Inferior parietal cortex (tissue), 1 donor: ENCODE measurements around the gene ZSWIM7.

Experiments
- DNase-seq: peaks from one replicate; pipeline ENCODE4 v3.0.0-alpha.2; 2016; ENCODE audit errors: extremely low spot score

The ZSWIM7 gene

DNA sequence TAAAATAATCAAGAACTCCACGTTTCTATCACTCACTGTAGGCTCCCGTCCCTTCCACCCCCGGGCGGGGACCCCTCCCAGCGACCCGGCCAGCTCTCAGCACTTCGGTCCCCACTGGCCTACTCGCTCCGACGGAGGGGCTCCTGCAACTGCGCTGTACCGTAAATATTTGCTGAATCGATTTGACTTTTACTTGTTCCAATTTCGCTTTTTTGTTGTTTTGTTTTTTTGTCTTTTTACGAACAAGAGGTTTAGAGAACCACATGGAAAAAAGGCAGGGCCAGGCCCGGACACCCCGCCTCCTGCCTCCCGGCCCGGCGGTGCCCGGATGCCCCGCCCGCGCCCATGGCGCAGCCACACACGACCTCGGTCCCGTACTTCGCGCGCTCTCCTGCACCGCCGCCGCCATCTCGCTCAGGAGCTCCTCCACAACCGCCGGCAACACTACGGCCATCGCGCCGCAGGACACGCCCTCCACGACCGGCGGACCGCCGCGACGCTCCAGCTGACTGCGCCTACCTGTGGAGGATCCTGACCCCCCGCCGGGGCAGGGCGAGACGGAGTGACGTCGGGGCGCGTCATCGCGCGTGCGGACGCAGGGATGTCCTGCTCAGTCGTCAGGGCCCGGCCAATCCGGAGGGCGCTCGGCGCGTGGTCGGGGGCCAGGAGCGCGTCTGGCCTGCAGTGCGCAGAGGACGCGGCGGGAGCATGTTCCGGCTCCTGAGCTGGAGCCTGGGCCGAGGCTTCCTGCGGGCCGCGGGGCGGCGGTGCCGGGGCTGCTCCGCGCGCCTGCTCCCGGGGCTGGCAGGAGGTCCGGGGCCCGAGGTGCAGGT lies at the start of gene ZSWIM7, which contains the start of gene TTC19:
ZSWIM7 (minus strand) TSS at position 564 of the 833 bp plus-strand sequence; CDS start at position 454, 110 bp downstream.
TTC19 (plus strand) TSS at position 684 of the 833 bp plus-strand sequence; CDS start at position 709, 25 bp downstream.
- peak; percentile 95 for DNase-seq

DNA sequence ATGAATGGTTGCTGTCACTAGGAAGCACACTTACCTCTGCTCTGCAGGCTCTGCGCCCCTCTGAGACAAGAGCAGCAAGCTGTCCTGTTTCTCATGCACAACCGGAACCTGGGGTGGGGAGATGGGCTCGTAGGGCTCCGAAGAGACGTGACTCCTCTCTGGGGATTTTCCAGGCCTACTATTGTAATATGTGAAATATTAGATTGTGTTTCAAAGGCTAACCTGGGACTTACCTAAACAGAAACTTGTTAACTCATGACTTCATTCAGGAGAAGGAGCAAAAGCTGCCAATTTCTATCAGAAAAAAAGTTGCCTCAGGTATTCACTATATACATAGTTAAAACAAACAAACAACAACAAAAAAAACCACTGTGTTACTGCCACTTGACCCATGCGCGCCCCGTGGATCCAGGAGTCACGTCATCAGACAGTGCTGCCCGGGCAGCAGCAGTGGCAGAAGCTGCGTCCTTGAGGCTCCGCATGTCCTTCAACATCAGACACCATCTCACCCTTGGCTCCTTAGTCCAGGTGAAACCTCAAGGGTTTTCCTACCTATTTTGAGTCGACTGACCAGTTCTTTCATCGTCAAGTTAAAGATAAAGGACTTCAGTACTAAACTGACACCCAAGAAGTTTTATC lies 49.4 kb upstream of the ZSWIM7 start:
- no peak for DNase-seq

GRCh38 chr17:16046966-16047365 lies 47.5 kb upstream of the ZSWIM7 start:
- no peak for DNase-seq

GRCh38 chr17:16044487-16044886 lies 45.0 kb upstream of the ZSWIM7 start:
- DNase-seq: no peak

- DNase-seq: no peak
Measured at GRCh38 chr17:16040710-16041251, 41.3 kb upstream of the ZSWIM7 start.

DNA sequence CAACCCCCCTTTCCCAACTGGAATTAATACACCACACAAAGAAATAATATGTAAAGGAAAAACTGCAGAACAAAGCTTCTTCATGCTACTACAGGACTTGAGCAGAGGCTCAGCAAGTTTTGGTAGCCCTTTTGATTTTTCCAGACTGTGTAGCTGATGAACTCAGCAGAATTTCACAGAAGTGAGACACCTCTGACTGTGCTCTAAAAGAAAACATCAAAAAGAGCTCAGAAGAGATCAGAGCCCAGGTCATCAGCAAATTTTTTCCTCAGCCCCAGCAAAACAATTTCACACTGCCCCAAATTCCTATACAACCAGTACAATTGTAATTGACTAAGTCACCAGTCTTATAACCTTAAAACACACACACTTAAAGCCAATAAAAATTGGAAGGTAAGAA lies 38.1 kb upstream of the ZSWIM7 start:
- no peak for DNase-seq

GRCh38 chr17:16036261-16036660 lies 36.8 kb upstream of the ZSWIM7 start:
- no peak for DNase-seq

DNA sequence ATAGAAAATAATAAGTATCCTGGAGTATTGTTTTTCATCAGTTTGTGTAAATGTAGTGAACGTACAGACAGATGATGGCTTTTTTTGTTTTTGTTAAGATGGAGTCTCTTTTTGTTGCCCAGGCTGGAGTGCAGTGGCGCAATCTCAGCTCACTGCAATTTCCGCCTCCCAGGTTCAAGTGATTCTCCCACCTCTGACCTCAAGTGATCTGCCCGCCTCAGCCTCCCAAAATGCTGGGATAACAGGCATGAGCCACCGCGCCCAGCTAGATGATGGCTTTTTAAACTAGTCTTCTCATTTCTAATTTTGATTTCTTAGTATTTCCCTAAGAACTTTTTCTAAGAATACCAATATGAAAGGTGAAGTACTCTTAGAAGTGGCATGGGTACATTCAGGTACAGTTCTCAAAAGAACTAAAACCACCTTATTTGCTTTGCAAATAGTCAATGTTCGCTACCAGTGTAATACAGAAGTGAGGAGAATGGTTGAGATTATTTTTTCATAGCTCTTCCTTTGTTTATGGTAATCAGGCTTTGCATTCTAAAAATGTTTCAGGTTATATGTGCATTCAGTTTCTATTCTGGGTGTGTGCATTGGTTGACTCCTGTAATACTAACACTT lies 34.3 kb upstream of the ZSWIM7 start:
- no peak for DNase-seq

DNA sequence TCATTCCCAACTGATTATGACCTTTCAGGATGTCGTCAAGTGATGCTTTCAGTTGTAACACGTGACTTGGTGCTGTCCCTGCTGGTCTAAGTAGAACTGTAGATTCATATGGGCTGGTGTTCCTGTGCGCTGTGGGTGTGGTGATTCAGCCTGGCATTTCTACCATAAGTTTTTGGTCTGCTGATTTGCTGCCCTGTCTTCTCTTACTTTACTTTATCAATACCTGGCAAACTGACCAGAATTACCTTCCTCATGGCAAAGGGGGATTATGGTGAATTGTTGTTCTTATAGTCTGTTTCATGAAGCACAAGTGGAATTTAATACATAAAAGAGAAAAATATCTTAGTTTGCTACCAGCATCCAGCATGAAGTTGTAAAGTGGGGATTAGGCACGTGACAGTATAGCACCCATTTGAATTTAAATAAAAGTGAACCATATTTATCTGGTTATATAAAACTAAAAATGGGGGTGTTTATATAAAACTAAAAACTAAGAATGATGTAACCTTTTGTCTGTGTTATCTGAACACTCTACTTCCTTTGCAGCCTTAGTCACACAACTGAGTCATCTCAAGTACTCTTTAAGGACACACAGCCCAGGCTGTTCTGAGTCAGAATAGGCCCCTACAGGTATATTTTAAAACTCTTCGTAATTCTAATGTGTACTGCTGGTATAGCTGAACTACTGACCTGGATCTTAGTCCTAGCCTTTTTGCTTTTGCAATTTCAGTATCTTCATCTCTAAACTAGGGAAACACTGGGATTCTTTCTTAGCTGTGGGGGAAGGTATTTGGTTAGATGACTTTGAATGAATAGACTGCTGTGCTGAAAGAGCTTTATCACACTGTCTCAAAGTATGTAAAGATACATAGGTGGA lies 28.4 kb upstream of the ZSWIM7 start:
- DNase-seq: peak; percentile 46

DNA sequence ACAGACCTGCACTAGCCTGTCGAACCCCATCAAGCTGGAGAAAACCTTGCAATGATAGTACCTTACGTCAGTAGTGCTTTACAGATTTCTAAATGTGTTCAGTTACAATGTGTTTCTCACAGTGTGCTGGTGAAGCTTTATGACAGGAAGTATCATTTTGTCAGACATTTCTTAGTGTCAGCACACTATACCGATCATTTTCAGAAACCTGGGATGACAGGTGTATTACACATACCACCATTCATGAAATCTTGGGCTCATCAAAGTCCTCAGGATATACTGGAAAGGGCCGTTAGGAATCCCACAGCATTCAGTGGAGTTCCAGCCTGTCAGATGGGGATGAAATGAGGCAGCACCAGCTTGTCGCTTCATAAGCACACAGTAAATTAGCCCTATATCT lies 27.4 kb upstream of the ZSWIM7 start:
- DNase-seq: no peak

- DNase-seq: no peak
Measured at GRCh38 chr17:16025202-16025601, 25.7 kb upstream of the ZSWIM7 start.

DNA sequence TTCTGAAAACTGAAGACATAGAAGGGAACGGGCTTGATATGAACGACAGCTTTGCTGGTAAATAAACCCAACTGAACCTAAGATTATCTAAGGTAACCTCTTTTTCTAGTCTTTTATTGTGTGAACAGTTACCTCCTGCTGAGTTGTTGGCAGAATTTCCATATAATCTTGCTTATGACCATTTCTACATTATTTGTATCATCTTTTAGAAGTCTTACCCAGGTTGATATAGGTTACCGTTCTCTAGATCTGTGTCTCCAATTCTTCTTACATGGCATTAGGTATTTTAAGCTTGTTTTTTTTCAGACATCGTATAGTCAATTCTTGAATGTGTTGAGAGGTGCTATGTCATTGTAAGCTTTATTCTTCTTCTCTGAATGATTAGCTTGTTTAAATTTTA lies 24.4 kb upstream of the ZSWIM7 start:
- no peak for DNase-seq

DNA sequence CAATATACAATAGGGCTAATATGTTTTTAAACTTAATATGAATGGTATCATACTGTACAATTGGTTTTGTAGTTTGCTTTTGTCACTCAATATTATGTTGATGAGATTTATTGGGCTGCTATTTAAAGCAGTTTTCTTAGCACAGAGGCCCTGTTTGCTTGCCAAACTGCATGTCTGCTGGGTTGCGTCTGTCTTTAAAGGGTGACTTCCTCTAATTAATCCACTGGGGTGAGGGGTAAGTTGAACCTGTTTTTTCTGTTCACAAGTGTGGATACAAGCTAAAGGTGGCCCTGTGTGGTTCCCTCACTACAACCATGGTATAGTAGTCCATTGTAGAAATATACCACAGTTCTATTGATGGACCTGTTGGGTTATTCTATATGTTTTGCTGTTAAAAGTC lies 19.8 kb upstream of the ZSWIM7 start:
- no peak for DNase-seq

DNA sequence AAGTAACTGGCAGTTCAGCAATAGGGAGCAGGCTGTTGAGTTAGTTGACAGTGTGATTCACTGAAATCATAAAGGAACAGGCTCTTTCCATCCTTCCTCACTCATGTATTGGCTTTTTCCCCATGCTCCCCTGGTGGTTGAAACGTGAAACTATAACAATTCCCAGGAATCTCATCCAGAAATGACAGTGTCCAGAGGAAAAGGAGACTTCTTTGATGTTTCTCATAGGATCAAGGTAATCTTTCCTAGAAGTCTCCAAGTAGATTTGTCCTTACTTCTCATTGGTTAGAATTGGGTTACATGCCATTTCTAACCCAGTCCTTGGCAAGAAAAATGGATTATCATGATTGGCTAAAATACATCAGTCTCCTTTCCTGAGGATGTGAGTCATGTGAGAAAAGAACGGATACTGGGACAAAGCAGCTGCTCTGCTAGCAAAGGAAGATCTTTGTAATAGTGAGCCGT lies 14.5 kb upstream of the ZSWIM7 start:
- DNase-seq: no peak

DNA sequence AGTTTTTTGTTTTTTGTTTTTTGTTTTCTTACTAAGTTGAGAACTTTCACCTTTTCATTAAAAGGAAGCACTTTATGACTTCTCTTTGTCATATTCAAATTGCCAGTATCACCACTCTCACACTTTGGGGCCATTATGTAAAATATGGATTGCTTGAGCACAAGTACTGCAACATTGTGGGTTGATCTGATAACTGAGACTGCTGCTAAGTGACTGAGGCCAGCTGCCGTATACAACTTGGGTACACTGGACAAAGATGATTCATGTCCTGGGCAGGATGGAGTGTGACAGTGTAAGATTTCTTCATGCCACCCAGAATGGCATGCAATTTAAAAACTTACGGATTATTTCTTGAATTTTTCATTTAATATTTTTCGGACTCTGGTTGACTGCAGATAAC lies 7.9 kb upstream of the ZSWIM7 start:
- no peak for DNase-seq

DNA sequence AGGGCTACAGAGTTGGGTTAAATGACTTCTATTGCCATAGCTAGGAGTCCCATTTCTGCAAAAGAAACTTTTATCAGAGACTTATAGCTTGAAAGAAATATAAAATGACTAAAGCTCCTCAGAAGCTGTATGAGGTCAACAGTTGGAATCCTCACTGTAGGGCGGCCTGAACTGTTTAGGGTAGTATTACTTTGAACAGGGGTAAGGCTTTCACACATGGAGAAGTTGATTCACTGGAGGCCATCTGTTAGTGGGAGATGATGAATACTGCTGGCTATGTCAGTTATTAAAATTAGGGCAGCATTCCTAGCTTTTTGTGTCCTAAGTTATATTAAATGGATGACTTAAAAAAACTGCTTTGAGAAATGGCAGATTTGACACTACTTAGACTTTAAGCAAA lies 6.1 kb upstream of the ZSWIM7 start:
- no peak for DNase-seq

- DNase-seq: no peak
Measured at GRCh38 chr17:16003841-16004240, 4.3 kb upstream of the ZSWIM7 start.

DNA sequence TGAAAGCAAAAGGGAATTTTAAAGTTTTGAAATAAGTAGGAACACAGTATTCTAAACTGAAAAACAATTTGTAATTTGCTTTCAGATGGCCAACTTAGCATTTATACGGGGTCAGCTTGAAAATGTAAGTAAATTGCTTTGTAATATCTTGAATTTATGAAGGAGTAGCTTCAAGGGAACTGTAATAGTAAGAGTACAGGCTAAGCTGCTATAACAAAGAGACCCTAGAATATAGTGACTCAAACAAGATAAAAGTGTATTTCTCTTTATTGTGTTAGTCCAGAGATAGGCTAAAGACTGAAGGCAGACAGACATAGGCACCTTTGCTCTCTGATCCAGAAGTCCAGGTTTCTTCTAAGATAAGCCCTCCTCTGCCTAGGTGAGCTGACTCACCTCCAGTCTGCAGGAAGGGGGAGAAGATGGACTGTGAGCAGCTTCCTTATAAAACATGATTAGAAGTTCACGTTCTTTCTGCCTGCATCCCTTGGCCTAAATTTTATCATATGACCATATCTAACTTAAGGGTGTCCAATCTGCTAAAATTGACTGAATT lies 3.3 kb upstream of the ZSWIM7 start:
- no peak for DNase-seq

GRCh38 chr17:16001226-16001897 lies 1.9 kb upstream of the ZSWIM7 start:
- no peak for DNase-seq
